Inferior parietal cortex (tissue), 1 donor: Measurements from ENCODE around the gene BCR.
"Not testable (repeated sequence)": the region's sequence is repeated elsewhere in the genome, so short reads cannot be mapped to it uniquely, and the experiment has no call there.

ENCODE experiments used
- DNase-seq: peaks from one replicate; pipeline ENCODE4 v3.0.0-alpha.2; 2016; ENCODE audit errors: extremely low spot score

BCR gene

DNA sequence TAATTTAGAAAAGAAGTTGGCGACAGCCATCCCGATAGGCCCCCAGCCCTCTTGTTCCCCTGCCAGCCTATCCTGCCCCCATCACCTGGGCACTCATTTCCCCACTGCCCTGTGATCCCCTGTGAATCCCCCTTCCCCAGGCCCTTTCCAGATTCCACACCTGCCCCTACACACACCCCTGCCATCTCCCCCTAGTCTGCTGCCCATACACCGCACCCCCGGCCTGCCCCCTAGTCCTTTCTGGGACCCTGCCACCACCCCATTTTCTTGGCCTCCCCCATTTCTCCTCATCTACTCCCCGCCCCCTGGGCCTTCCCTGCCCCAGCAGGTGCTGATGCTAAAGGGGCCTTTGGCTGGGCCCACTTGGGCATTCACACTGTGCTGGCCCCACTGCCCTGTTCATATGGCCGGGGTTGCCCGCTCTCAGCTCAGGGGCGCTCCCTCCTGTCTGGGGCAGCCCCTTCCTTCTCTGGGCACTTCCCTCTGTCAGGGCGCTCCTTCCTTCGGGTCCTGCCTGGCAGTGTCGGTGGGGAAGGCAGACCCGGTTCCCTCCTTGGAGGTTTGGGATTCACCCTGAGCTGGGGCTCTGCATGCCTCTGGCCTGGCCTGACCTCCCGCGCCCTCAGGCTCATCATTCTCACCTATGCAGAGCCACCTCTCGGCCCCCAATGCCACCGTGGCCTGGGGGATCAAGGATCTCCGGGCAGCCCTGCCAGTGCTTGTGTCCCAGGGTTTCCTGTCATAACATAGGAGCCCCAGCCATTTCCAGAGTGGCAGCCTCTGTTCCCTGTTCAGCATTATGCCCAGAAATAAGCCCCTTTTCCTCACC is 108.2 kb downstream of the BCR start:
- no peak for DNase-seq

DNA sequence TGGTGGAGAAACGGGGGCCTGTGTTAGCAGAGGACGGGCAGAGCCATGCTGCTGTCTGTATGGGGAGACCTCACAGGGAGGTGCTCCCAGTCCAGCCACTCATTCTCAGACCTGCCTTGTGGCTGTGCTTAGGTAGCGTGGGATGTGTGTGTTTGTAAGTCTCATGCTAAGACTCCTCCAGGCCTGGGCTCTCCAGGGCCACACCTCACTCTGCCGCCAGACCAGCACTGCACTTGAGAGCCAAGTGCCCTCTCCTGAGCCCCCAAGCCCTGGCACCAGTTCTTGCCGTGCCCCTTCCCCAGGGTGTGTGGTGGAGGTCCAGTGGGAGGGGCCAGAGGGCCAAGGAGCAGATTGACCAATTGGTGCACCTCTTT is 108.8 kb downstream of the BCR start:
- DNase-seq: no peak

DNA sequence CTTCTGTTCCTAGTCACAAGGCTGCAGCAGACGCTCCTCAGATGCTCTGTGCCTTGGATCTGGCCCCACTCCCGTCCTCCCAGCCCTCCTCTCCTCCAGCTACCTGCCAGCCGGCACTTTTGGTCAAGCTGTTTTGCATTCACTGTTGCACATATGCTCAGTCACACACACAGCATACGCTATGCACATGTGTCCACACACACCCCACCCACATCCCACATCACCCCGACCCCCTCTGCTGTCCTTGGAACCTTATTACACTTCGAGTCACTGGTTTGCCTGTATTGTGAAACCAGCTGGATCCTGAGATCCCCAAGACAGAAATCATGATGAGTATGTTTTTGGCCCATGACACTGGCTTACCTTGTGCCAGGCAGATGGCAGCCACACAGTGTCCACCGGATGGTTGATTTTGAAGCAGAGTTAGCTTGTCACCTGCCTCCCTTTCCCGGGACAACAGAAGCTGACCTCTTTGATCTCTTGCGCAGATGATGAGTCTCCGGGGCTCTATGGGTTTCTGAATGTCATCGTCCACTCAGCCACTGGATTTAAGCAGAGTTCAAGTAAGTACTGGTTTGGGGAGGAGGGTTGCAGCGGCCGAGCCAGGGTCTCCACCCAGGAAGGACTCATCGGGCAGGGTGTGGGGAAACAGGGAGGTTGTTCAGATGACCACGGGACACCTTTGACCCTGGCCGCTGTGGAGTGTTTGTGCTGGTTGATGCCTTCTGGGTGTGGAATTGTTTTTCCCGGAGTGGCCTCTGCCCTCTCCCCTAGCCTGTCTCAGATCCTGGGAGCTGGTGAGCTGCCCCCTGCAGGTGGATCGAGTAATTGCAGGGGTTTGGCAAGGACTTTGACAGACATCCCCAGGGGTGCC is 109.8 kb downstream of the BCR start:
- DNase-seq: no peak

DNA sequence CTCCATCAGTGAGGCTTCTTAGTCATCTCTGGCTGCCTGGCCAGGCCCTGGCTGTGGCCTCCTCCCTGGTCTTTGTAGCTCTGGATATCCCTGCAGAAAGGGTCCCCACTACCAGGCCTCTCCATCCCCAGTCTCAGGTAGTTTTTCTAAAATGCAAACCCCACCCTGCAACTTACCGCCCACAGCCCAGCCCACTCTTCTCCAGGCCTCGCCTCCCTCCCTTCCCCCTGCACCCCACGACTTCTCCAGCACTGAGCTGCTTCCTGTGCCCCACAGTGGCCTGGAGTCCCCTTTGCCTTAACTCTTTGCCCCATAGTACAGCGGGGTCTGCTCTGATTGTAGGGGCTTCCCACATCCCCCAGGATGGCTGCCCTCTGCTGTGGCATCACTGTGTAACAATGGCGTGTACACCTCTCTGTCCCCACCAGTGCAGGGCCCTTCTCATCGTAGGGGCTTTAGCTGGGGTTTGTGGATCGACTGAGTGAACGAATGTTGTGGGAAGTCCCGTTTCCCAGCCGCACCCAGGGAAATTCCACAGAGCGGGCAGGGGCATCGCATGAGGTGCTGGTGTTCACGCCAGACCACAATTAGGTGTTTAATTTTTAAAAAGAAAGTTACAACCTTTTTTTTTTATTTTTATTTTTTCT is 111.6 kb downstream of the BCR start:
- no peak for DNase-seq

DNA sequence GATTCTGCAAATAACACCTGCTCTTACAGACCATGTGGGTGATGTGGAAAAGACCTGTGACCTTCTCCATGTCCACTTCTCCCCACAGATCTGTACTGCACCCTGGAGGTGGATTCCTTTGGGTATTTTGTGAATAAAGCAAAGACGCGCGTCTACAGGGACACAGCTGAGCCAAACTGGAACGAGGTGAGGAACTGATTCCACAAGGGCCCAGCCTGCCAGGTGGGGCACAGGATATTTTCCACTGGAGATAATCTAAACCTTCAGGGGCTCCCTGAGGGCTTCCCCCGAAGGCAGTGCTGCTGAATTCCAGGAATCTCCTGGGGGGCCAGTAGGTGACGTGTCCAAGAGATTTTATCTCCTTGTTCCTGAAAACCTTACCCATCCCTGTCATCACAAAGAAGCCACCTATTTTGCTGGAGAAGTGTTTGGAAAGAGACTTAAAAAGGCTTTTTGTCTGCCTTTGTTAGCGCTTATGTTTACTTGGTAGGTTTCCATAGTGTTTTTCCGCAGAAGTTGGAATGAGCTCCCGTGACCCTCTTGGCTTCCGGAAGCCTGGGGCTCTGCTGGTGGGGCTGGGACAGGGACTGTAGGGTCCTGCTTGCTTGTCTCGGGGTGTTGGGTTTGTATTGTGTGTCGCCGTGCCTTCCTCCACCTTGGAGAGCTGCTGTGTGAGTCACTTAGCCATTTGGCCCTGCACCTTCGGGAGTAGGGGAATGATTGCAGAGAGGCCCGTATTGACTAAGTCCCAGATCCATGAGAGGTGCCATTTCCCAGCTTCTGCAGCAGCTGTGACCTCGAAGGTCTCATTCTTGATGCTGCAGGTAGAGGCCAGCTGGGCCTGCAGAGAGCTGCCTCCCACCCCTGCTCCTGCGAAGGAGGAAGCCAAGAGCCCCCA is 112.4 kb downstream of the BCR start:
- DNase-seq: no peak

DNA sequence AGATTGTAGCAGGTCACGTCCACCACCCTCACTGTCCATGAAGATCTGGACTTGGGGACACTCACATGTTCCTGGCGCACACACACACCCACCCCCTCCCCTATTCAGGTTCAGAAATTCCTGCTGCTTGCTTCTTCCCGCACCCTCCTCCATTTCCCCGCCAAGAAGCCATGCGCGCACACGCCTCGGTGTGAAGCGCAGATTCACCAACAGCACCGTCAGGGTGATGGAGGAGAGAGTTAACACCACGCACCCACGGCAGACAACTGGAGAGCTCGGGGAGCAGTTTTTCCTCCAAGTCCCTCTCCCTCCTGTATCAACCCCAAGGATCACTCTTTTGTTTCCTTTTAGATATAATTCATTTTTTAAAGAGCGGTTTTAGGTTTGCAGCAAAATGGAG is 113.4 kb downstream of the BCR start:
- no peak for DNase-seq

DNA sequence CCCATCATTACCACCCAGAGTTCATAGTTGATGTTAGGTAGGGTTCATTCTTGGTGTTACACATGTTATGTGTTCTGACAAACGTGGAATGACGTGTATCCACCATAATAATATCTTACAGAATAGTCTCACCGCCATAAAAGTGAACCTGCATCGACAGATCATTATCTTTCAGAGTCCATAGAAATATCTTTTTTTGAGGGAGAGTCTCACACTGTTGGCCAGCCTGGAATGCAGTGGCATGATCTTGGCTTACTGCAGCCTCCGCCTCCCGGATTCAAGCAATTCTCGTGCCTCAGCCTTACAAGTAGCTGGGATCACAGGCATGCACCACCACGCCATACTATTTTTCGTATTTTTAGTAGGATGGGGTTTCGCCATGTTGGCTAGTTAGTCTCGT is 113.9 kb downstream of the BCR start:
- no peak for DNase-seq

DNA sequence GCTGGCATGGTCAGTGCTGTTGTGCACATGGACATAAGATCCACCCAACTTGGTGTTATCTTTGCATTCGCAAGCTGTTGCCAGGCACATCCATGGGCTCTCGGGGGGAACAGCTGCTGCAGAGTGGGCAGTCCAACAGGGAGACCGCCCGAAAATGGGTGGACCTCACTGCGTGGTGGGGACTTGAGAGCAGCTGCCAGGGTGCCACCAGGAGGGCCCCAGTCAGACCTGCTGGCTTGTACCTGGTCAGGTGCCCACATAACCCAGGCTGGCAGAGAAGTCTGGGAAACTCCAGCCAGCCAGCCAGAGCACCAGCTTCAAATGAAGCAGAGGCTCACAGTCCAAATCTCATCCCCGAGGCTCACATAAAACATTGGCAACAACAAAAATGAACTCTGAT is 120.2 kb downstream of the BCR start:
- no peak for DNase-seq

DNA sequence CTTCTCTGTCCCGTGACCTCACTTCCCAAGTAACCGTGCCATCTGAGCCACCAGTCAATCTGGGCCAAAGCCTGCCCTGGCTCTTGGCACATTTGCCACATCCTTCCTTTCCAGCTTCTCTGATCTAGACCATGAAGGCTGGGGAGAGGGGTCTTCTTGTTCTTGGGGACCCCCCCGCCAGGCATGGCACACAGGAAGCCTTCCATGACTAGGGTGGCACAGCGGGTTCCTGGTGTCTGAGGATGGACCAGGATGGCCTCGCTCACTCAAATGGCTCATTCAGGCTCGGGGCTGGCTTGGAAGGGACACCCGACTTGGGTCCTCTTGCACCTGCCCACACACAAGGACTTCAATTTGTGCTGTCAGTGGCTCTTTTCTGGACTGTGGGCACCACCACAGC is 121.3 kb downstream of the BCR start:
- no peak for DNase-seq

DNA sequence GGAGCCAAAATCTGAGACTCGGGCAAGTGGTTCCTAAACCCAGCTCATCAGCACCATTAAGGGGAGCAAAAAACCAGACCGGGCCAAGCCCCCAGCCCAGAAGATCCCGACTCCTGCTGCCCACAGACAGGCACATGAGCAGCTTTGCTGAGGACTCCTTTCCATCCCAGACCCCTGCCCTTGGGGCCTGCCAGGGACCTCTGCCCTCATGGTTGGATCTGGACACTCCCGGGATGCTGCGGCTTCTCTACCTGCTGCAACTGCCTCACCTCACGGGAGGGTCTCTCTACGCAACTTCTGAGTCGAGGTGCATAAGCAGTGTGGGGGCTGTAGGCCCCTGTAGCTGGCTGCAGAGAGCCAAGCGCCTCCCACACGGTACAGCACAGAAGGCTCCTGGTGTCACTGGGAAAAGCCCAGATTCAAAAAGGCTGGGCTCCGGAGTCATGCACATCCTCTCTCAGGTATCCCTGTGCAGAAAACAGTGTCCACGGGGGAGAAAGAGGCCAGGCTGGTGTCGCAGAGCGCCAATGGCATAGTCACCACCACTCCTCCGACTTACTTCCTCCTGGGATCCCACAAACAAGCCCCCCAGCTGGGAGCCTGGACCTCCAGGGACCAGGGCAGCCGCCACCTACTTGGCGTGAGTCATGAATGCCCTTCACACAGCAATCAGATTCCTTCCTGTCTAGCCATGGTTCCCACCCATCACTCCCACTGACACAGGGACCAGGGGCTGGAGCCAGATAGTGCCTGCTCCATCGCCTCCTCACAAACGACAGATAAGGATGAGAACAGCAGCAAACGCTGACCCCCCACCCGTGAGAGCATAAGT is 122.1 kb downstream of the BCR start:
- no peak for DNase-seq

DNA sequence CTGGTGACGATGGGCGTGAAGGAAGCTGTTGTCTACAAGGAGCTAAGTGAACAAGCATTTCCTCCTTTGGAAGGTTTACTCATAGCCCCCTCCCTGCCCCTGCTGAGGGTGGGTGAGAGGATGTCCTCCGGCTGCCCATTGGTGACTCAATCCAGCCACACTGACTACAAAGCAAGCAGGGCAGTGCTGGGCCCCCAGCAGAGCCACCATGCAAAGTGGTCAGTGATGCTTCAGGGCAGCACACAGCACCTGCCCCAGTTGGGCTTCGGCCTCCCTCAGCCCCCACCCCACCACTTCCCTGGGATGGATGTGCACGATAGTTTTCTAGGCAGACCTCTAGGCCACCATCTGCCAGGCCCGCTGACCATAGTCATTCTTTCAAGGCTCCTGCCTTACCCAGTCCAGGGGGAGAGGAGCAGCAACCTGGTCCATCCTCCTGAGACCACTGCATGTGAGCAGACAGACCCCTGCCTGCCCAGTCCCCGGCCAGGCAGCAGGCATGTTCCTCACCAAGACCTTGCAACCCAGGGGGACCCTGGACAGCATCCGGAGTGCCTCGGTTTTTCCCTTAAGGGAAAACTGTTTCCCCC is 125.1 kb downstream of the BCR start:
- DNase-seq: no peak

DNA sequence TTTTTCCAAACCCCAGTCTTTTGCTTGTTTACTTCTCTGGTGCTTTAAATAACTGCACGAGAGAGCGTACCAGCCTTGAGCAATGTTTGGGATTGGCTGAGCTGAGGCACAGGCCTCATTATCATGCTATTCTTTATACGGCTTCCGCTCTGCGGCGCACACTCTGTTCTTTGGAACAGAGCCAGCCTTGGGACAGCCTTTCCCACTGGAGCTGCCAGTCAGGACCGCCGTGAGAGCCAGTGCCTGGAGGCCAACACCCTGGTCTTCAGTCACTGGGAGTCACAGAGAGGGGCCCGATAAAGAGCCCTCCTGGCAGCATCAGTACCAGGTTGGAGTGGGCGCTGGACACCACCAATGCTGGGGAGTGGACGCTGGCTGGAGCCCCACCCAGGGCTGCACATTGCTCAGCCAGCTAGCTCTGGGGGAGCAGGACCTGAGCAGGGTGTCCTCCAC is 125.6 kb downstream of the BCR start:
- peak; percentile 94 for DNase-seq

DNA sequence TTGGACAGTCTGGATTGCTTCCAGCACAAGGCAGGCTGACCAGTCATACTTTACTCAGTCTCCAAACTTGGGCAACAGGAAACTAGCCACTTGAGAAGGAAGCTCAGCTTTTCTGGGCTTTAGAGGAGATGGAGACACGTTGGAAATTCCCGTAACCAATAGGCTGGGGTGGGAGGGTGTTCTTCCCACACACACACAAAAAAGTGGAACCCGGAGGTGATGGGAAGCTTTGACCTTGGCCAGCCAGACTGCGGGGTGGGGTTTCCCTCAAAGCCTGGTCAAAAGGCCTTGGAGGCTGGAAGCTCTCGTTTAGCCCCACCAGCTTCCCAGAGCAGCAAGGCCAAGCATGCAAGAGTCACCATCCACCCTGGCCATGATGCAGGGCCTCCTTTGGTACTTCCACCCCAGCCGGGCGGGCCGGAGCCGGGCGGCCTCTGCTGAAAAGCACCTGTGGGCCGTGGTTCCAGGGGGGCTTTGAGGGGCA is 126.2 kb downstream of the BCR start:
- DNase-seq: no peak

DNA sequence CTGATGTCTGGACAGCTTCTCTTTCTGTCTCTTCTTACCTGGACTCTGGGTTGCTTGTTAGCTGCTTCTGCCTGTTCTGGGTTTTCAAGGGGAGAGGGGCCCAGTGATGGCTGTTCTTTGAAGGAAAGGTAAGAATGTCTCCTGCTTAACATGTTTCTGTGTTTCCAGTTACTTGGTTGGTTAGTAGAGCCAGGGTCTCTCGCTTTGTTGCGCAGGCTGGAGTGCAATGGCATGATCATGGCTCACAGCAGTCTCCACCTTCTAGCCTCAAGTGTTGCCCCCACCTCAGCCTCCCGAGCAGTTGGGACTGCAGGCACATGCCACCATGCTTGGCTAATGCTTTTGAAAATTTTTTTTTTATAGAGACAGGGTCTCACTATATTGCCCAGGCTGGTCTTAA is 126.6 kb downstream of the BCR start:
- no peak for DNase-seq

DNA sequence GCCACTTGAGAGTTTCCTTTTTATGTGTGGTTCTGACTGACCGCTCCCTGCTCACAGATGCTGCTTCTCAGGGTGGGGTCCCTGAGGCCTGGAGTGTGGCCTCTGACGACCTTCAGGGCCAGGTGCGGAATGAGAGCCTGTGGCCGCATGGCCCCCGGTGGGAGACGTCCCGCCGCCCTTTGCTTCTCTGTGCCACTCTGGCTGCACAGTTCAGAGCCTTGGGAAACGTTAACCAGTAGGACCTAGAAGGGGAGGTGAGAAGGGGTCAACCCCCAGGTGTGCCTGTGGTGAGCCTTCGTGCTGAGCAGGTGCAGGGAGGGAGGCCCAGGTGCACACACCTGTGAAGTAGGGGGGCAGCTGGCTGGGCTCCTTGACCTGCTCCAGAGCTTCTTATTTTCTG is 127.2 kb downstream of the BCR start:
- DNase-seq: not testable (repeated sequence)

DNA sequence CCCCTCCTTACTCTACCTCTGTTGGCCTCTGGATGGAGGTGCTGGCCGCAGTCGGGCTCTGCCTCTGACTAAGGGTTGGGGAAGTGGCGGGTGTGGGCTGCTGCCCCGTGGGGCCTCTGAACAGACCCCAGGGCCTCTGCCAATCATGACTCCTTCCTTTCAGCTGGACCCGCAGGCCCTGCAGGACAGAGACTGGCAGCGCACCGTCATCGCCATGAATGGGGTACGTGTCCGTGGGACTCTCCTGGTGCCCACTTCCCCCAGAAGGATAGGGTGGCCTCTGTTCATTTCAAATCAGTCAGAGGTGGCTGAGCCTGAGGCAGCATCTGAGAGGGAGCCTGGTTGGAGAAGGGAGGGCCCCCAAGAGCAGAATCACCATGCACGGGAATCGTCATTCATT is 129.0 kb downstream of the BCR start:
- DNase-seq: not testable (repeated sequence)

DNA sequence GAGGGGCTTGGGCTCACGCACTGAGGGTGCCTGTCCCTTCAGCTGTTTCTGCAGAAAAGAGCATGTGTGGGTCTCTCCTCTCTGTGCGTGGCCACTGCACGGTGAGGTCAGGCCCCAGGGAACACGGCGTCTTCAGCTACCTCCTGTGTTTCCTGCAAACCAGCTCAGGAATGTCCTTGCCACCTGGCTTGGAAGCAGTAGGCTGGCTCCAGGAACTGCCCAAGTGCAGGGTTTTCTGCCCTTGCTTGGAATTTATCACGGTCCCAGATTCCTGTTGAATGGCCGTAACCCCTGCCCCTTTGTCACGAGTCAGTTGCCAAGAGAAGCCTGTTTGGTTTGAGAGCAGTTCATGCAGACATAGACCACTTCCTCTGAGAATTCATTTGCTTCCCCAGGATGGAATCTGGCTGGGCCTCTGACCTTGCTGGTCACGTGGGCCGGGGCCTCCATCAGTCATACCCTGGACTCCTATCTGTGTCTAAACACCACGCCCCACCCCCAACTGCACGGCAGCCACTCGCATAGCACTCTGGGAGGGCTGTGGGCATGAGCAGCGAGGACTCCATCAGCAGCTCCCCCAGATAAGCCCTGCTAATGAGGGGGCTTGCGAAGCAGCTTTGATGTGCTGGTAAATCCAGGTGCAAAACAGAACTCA is 130.3 kb downstream of the BCR start:
- not testable (repeated sequence) for DNase-seq

DNA sequence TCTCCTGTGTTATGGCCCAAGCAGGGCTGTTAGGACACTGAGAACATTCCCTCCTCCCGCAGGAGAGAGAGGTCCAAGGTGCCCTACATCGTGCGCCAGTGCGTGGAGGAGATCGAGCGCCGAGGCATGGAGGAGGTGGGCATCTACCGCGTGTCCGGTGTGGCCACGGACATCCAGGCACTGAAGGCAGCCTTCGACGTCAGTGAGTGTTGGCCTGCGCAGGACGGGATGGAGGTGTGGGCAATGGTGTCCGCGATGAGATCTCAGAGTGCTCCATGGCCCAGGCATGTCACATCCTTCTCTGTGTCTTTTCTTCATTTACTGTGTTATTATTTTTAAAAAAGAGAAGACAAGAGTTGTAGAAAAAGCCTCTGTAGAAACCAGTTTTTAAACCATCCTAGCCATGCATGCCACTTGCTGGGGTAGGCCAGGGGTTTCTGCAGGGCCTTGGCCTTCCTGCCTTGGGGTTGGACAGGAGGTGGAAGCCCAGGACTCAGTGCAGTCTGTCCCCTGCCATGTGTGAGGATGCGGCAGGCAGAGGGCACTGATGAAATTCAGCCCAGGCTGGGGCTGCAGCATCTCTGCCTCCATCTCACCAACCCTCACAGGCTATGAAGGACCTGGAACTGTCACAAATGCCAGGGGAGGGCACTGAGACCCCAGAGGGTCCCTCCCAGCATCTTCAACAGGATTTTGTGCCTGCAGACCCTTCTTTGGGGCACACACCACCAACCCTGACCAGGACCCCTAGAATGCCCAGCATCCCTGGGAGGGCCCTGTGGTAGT is 131.5 kb downstream of the BCR start:
- DNase-seq: not testable (repeated sequence)
